ENCODE data around the gene COL23A1. TPM values are rescaled to one million over a fixed set of nuclear protein-coding genes. Genes with fewer than 3 reads are reported as not detected.

Gene COL23A1
- total RNA-seq, 1 experiment from 2014 or later: 5.7 TPM

- H3K36me3 ChIP-seq (ENCODE audit: insufficient read depth, low read length): no peaks in the 10 kb centered on the region
- H3K4me3 ChIP-seq (ENCODE audit: low read length): no peak overlapping the region
- H3K79me2 ChIP-seq (ENCODE audit: low read length): no peaks in the 10 kb centered on the region
- H3K27me3 ChIP-seq (ENCODE audit: low read length): no peaks in the 10 kb centered on the region
- no peaks in the 10 kb centered on the region for H3K9me2 ChIP-seq (replicated peaks; ENCODE audit: insufficient read depth, low read length)
- H3K4me2 ChIP-seq (ENCODE audit: low read depth, low read length, poor library complexity, severe bottlenecking): no peak overlapping the region
- H3K9ac ChIP-seq (ENCODE audit: low read length): no peak overlapping the region
- DNase-seq: no peak
- H2AFZ ChIP-seq (ENCODE audit: low read length): no peak overlapping the region
- H3K9me3 ChIP-seq (ENCODE audit: low read length): no peaks in the 10 kb centered on the region
- no peaks in the 10 kb centered on the region for H4K20me1 ChIP-seq (ENCODE audit: insufficient read depth, low read depth, low read length)
- no peaks in the 10 kb centered on the region for H3K4me1 ChIP-seq (ENCODE audit: low read length)
- no peak overlapping the region for H3K27ac ChIP-seq (ENCODE audit: low read length)
Observed at GRCh38 chr5:178421699-178422399, 168.3 kb downstream of the COL23A1 start.

DNA sequence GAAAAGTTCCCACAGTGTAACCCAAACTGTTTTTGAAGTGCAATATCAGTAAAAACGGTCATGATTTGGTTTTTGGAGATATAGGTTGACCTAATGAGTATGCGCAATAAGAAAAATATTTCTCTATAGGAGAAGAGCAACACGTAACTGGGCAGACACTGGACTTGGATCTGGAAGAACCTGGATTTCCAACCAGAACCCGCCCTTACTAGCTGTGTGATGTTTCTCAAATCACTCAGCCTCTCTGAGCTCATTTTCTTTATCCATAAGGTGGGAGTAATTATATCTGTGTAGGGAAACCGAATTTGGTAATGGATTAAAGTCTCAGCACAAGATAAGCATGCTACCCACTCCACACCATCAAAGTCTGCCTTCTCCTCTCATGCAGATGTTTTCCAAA lies 169.1 kb downstream of the COL23A1 start:
- Histone ChIP-seq H3K9me2 (replicated peaks; ENCODE audit: insufficient read depth, low read length) (no peaks in the 10 kb centered on the region), H4K20me1 (ENCODE audit: insufficient read depth, low read depth, low read length) (no peaks in the 10 kb centered on the region), H3K27ac (ENCODE audit: low read length) (no peak overlapping the region), H3K36me3 (ENCODE audit: insufficient read depth, low read length) (no peaks in the 10 kb centered on the region), H3K79me2 (ENCODE audit: low read length) (no peaks in the 10 kb centered on the region), H2AFZ (ENCODE audit: low read length) (no peak overlapping the region), H3K9me3 (ENCODE audit: low read length) (no peaks in the 10 kb centered on the region), H3K27me3 (ENCODE audit: low read length) (no peaks in the 10 kb centered on the region), H3K4me1 (ENCODE audit: low read length) (no peaks in the 10 kb centered on the region), H3K9ac (ENCODE audit: low read length) (no peak overlapping the region), H3K4me2 (ENCODE audit: low read depth, low read length, poor library complexity, severe bottlenecking) (no peak overlapping the region), H3K4me3 (ENCODE audit: low read length) (no peak overlapping the region)
- DNase-seq: no peak

GRCh38 chr5:178420354-178420781 lies 169.8 kb downstream of the COL23A1 start:
- no peaks in the 10 kb centered on the region for H3K27me3 ChIP-seq (ENCODE audit: low read length)
- no peaks in the 10 kb centered on the region for H3K9me3 ChIP-seq (ENCODE audit: low read length)
- H3K4me2 ChIP-seq (ENCODE audit: low read depth, low read length, poor library complexity, severe bottlenecking): no peak overlapping the region
- no peak overlapping the region for H3K9ac ChIP-seq (ENCODE audit: low read length)
- DNase-seq: peak; percentile 15
- no peaks in the 10 kb centered on the region for H3K9me2 ChIP-seq (replicated peaks; ENCODE audit: insufficient read depth, low read length)
- no peaks in the 10 kb centered on the region for H3K79me2 ChIP-seq (ENCODE audit: low read length)
- H3K4me3 ChIP-seq (ENCODE audit: low read length): no peak overlapping the region
- H4K20me1 ChIP-seq (ENCODE audit: insufficient read depth, low read depth, low read length): no peaks in the 10 kb centered on the region
- H2AFZ ChIP-seq (ENCODE audit: low read length): no peak overlapping the region
- no peaks in the 10 kb centered on the region for H3K36me3 ChIP-seq (ENCODE audit: insufficient read depth, low read length)
- H3K4me1 ChIP-seq (ENCODE audit: low read length): no peaks in the 10 kb centered on the region
- no peak overlapping the region for H3K27ac ChIP-seq (ENCODE audit: low read length)

- H4K20me1 ChIP-seq (ENCODE audit: insufficient read depth, low read depth, low read length): no peaks in the 10 kb centered on the region
- no peaks in the 10 kb centered on the region for H3K4me1 ChIP-seq (ENCODE audit: low read length)
- no peaks in the 10 kb centered on the region for H3K79me2 ChIP-seq (ENCODE audit: low read length)
- H3K4me2 ChIP-seq (ENCODE audit: low read depth, low read length, poor library complexity, severe bottlenecking): no peak overlapping the region
- no peak overlapping the region for H2AFZ ChIP-seq (ENCODE audit: low read length)
- H3K27ac ChIP-seq (ENCODE audit: low read length): no peak overlapping the region
- no peaks in the 10 kb centered on the region for H3K9me3 ChIP-seq (ENCODE audit: low read length)
- no peak overlapping the region for H3K9ac ChIP-seq (ENCODE audit: low read length)
- no peak for DNase-seq
- no peaks in the 10 kb centered on the region for H3K27me3 ChIP-seq (ENCODE audit: low read length)
- no peaks in the 10 kb centered on the region for H3K9me2 ChIP-seq (replicated peaks; ENCODE audit: insufficient read depth, low read length)
- H3K36me3 ChIP-seq (ENCODE audit: insufficient read depth, low read length): no peaks in the 10 kb centered on the region
- no peak overlapping the region for H3K4me3 ChIP-seq (ENCODE audit: low read length)
Observed at GRCh38 chr5:178419651-178420050, 170.5 kb downstream of the COL23A1 start.

DNA sequence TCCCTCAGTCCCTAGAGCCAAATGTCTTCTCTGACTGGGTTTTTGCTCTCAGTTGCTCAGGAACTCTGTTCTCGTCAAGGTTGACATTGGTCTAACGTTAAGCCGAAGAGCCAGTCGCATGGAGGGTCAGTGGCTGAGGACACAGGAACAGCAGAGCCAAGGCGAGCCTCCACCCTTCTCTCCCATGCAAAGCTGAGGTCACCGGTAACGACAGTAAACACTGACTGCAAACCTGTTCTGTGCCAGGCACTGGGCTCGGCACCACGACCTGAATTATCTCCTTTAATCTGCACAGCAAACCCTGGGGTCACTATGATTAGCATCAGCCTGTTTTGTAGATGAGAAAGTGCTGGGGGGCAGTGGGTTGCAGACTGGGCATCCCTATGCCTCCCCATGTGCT lies 171.0 kb downstream of the COL23A1 start:
- Histone ChIP-seq H3K79me2 (ENCODE audit: low read length) (no peaks in the 10 kb centered on the region), H3K27me3 (ENCODE audit: low read length) (no peaks in the 10 kb centered on the region), H3K4me2 (ENCODE audit: low read depth, low read length, poor library complexity, severe bottlenecking) (no peak overlapping the region), H3K9ac (ENCODE audit: low read length) (no peak overlapping the region), H3K9me3 (ENCODE audit: low read length) (no peaks in the 10 kb centered on the region), H3K4me3 (ENCODE audit: low read length) (no peak overlapping the region), H4K20me1 (ENCODE audit: insufficient read depth, low read depth, low read length) (no peaks in the 10 kb centered on the region), H3K36me3 (ENCODE audit: insufficient read depth, low read length) (no peaks in the 10 kb centered on the region), H2AFZ (ENCODE audit: low read length) (no peak overlapping the region), H3K27ac (ENCODE audit: low read length) (no peak overlapping the region), H3K4me1 (ENCODE audit: low read length) (no peaks in the 10 kb centered on the region), H3K9me2 (replicated peaks; ENCODE audit: insufficient read depth, low read length) (no peaks in the 10 kb centered on the region)
- DNase-seq: no peak

- Histone ChIP-seq H4K20me1 (ENCODE audit: insufficient read depth, low read depth, low read length) (no peaks in the 10 kb centered on the region), H3K36me3 (ENCODE audit: insufficient read depth, low read length) (no peaks in the 10 kb centered on the region), H3K9ac (ENCODE audit: low read length) (no peak overlapping the region), H3K4me3 (ENCODE audit: low read length) (no peak overlapping the region), H2AFZ (ENCODE audit: low read length) (no peak overlapping the region), H3K9me2 (replicated peaks; ENCODE audit: insufficient read depth, low read length) (no peaks in the 10 kb centered on the region), H3K27me3 (ENCODE audit: low read length) (no peaks in the 10 kb centered on the region), H3K27ac (ENCODE audit: low read length) (no peak overlapping the region), H3K79me2 (ENCODE audit: low read length) (no peaks in the 10 kb centered on the region), H3K9me3 (ENCODE audit: low read length) (no peaks in the 10 kb centered on the region), H3K4me1 (ENCODE audit: low read length) (no peaks in the 10 kb centered on the region), H3K4me2 (ENCODE audit: low read depth, low read length, poor library complexity, severe bottlenecking) (no peak overlapping the region)
- DNase-seq: no peak
Observed at GRCh38 chr5:178418471-178419010, 171.7 kb downstream of the COL23A1 start.

DNA sequence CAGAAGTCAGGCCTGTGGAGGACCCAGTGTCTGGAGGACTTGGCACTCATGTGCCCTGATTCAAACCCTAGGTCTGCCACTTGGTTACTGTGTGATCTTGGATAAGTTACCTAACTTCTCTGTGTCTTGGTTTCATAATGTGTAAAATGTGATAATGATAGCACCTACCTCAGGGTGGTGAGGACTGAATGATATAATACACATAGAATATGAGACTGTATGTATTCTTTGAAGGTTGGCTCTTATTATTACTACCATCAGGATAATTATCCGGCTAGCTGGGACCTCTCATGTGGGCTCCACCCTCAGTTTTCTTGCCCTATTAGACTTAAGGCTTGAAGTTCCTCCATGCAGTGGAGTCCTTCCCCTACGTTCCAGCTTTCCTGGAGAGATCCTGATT lies 172.2 kb downstream of the COL23A1 start:
- Histone ChIP-seq H3K36me3 (ENCODE audit: insufficient read depth, low read length) (no peaks in the 10 kb centered on the region), H3K9ac (ENCODE audit: low read length) (no peak overlapping the region), H3K27ac (ENCODE audit: low read length) (no peak overlapping the region), H3K4me1 (ENCODE audit: low read length) (no peaks in the 10 kb centered on the region), H3K9me2 (replicated peaks; ENCODE audit: insufficient read depth, low read length) (no peaks in the 10 kb centered on the region), H3K9me3 (ENCODE audit: low read length) (no peaks in the 10 kb centered on the region), H3K79me2 (ENCODE audit: low read length) (no peaks in the 10 kb centered on the region), H4K20me1 (ENCODE audit: insufficient read depth, low read depth, low read length) (no peaks in the 10 kb centered on the region), H3K4me3 (ENCODE audit: low read length) (no peak overlapping the region), H2AFZ (ENCODE audit: low read length) (no peak overlapping the region), H3K4me2 (ENCODE audit: low read depth, low read length, poor library complexity, severe bottlenecking) (no peak overlapping the region), H3K27me3 (ENCODE audit: low read length) (no peaks in the 10 kb centered on the region)
- DNase-seq: no peak

DNA sequence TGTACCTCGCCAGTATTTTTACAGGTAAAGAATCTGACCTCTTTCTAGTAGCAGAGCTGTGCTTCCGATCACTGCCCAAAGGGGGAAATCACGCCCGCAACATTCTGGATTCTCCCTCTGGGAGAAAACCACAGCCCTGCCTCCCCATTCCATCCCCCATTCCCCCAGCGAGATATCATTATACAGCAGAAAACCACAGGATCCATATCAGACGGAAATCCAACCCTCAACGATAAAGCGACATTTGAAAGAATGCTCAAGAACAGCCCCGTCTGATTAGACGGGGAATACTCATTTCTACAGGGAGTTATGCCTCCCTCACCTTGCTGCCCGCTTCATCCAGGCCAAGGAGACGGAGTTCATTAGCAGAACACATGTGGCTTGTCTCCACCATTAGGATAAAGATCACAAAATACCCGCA lies 172.8 kb downstream of the COL23A1 start:
- Histone ChIP-seq H3K4me1 (ENCODE audit: low read length) (no peaks in the 10 kb centered on the region), H3K27ac (ENCODE audit: low read length) (no peak overlapping the region), H4K20me1 (ENCODE audit: insufficient read depth, low read depth, low read length) (no peaks in the 10 kb centered on the region), H3K9me3 (ENCODE audit: low read length) (no peaks in the 10 kb centered on the region), H3K4me3 (ENCODE audit: low read length) (no peak overlapping the region), H3K79me2 (ENCODE audit: low read length) (no peaks in the 10 kb centered on the region), H3K27me3 (ENCODE audit: low read length) (no peaks in the 10 kb centered on the region), H3K9ac (ENCODE audit: low read length) (no peak overlapping the region), H3K36me3 (ENCODE audit: insufficient read depth, low read length) (no peaks in the 10 kb centered on the region), H3K4me2 (ENCODE audit: low read depth, low read length, poor library complexity, severe bottlenecking) (no peak overlapping the region), H2AFZ (ENCODE audit: low read length) (no peak overlapping the region), H3K9me2 (replicated peaks; ENCODE audit: insufficient read depth, low read length) (no peaks in the 10 kb centered on the region)
- DNase-seq: no peak
